C4-2B (cell line): ENCODE measurements around the gene DHX36.

Source experiments
- ZFX ChIP-seq: fragments of 450-650 bp; IDR thresholded peaks from 2 replicates; pipeline ENCODE4 v1.6.1; 2017
- TF ChIP-seq, protein P1 (sequence below): fragments of 450-650 bp; conservative IDR thresholded peaks from 2 replicates; pipeline ENCODE4 v1.5.1; 2017; ENCODE audit warnings: mild to moderate bottlenecking

GRCh38 chr3:154294016-154294415 is 30.3 kb downstream of the DHX36 start:
- TF ChIP-seq, protein P1, sequence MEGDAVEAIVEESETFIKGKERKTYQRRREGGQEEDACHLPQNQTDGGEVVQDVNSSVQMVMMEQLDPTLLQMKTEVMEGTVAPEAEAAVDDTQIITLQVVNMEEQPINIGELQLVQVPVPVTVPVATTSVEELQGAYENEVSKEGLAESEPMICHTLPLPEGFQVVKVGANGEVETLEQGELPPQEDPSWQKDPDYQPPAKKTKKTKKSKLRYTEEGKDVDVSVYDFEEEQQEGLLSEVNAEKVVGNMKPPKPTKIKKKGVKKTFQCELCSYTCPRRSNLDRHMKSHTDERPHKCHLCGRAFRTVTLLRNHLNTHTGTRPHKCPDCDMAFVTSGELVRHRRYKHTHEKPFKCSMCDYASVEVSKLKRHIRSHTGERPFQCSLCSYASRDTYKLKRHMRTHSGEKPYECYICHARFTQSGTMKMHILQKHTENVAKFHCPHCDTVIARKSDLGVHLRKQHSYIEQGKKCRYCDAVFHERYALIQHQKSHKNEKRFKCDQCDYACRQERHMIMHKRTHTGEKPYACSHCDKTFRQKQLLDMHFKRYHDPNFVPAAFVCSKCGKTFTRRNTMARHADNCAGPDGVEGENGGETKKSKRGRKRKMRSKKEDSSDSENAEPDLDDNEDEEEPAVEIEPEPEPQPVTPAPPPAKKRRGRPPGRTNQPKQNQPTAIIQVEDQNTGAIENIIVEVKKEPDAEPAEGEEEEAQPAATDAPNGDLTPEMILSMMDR, result no peak
- TF ChIP-seq ZFX, result no peak
